Stimulated activated CD8-positive, alpha-beta memory T cell treated with anti-CD3 and anti-CD28 coated beads, Interleukin-4, amount 100 ng/mL, for 1 hour (primary cell): Measurements from ENCODE around the gene CYP26A1.

Source experiments
- DNase-seq, 2 donors: peaks; one replicate each; pipeline ENCODE4 v3.0.0-alpha.2; 2020; ENCODE audit warnings: low read depth in 2 of 2, low spot score in 1 of 2

Gene CYP26A1

GRCh38 chr10:93073539-93074146, at the start of gene CYP26A1:
Gene CYP26A1, plus strand, starts transcription at chr10:93073893. Its CDS starts 42 bp downstream, at chr10:93073935.
- no peak for DNase-seq

- no peak for DNase-seq
Observed at GRCh38 chr10:93026072-93026471, 47.6 kb upstream of the CYP26A1 start.

GRCh38 chr10:93027508-93027907, 46.2 kb upstream of the CYP26A1 start:
- DNase-seq, result no peak

GRCh38 chr10:93028883-93029282, 44.8 kb upstream of the CYP26A1 start:
- DNase-seq, result no peak

GRCh38 chr10:93030409-93030808, 43.3 kb upstream of the CYP26A1 start:
- no peak for DNase-seq

- no peak for DNase-seq
Observed at GRCh38 chr10:93032105-93032808, 41.4 kb upstream of the CYP26A1 start.

- DNase-seq, result no peak
Observed at GRCh38 chr10:93032809-93033137, 40.9 kb upstream of the CYP26A1 start.

GRCh38 chr10:93034426-93034825, 39.3 kb upstream of the CYP26A1 start:
- no peak for DNase-seq

- DNase-seq, result no peak
Observed at GRCh38 chr10:93039110-93039509, 34.6 kb upstream of the CYP26A1 start.

GRCh38 chr10:93039721-93040120, 34.0 kb upstream of the CYP26A1 start:
- no peak for DNase-seq

- no peak for DNase-seq
Observed at GRCh38 chr10:93054486-93054885, 19.2 kb upstream of the CYP26A1 start.

- no peak for DNase-seq
Observed at GRCh38 chr10:93058139-93058538, 15.6 kb upstream of the CYP26A1 start.

GRCh38 chr10:93059975-93060886, 13.5 kb upstream of the CYP26A1 start, which contains the start of gene CYP26C1:
Gene CYP26C1, plus strand, starts transcription at chr10:93060798. Its CDS starts 466 bp downstream, at chr10:93061264.
- no peak for DNase-seq

- DNase-seq, result no peak
Observed at GRCh38 chr10:93060887-93061593, 12.7 kb upstream of the CYP26A1 start.

- DNase-seq, result no peak
Observed at GRCh38 chr10:93061594-93062513, 11.8 kb upstream of the CYP26A1 start.

GRCh38 chr10:93062514-93063143, 11.1 kb upstream of the CYP26A1 start:
- DNase-seq, result no peak

GRCh38 chr10:93063144-93063976, 10.3 kb upstream of the CYP26A1 start:
- DNase-seq, result no peak

GRCh38 chr10:93063977-93064660, 9.6 kb upstream of the CYP26A1 start:
- DNase-seq, result no peak
